HepG2 (cell line): ENCODE measurements around the gene ZSCAN31. TPM values are rescaled to one million over a fixed set of nuclear protein-coding genes. Genes with fewer than 3 reads are reported as not detected.

Experiments
- AGO1 ChIP-seq: fragments of 200-400 bp; formaldehyde crosslinking; IDR thresholded peaks from 2 replicates; pipeline ENCODE4 v1.6.1; 2017; ENCODE audit warnings: mild to moderate bottlenecking, low read depth, low read length, moderate library complexity; ENCODE audit not compliant: poor library complexity, severe bottlenecking
- ARNT ChIP-seq: fragments of 450-650 bp; IDR thresholded peaks from 2 replicates; pipeline ENCODE4 v1.6.1; 2017
- FOXK1 ChIP-seq: sonication (generic); formaldehyde crosslinking; IDR thresholded peaks from 2 replicates; pipeline ENCODE4 v1.4.0; 2020; ENCODE audit warnings: low read depth, missing genetic modification reagents, borderline replicate concordance
- GZF1 ChIP-seq: sonication (generic); formaldehyde crosslinking; IDR thresholded peaks from 2 replicates; pipeline ENCODE4 v1.5.1; 2020; ENCODE audit warnings: mild to moderate bottlenecking, missing genetic modification reagents
- HMG20A ChIP-seq: IDR thresholded peaks from 2 replicates; pipeline ENCODE4 v1.6.1; 2016; ENCODE audit warnings: borderline replicate concordance
- HMGA1 ChIP-seq: sonication (generic); formaldehyde crosslinking; conservative IDR thresholded peaks from 2 replicates; pipeline ENCODE4 v1.4.0; 2020; ENCODE audit warnings: missing genetic modification reagents
- HOXA7 ChIP-seq: sonication (generic); formaldehyde crosslinking; IDR thresholded peaks from 2 replicates; pipeline ENCODE4 v1.8.1; 2022; ENCODE audit warnings: mild to moderate bottlenecking, missing genetic modification reagents, moderate library complexity
- LRRFIP1 ChIP-seq: sonication (generic); formaldehyde crosslinking; conservative IDR thresholded peaks from 2 replicates; pipeline ENCODE4 v1.4.0; 2020; ENCODE audit warnings: missing genetic modification reagents
- ONECUT2 ChIP-seq: sonication (generic); formaldehyde crosslinking; IDR thresholded peaks from 2 replicates; pipeline ENCODE4 v1.4.0; 2020; ENCODE audit warnings: missing genetic modification reagents
- POLR2A ChIP-seq, 2 experiments: IDR thresholded peaks; 2 replicates each; pipeline ENCODE4 v1.6.1; 2011; ENCODE audit warnings: low read depth in 2 of 2, low read length in 2 of 2, mild to moderate bottlenecking in 1 of 2, moderate library complexity in 1 of 2; ENCODE audit not compliant: insufficient read depth in 1 of 2
- REXO4 ChIP-seq: sonication (generic); formaldehyde crosslinking; IDR thresholded peaks from 2 replicates; pipeline ENCODE4 v1.8.0; 2022; ENCODE audit warnings: missing genetic modification reagents, mild to moderate bottlenecking, borderline replicate concordance
- SMARCE1 ChIP-seq: fragments of 450-650 bp; IDR thresholded peaks from 2 replicates; pipeline ENCODE4 v1.6.1; 2017; ENCODE audit warnings: borderline replicate concordance
- SNAPC2 ChIP-seq: sonication (generic); formaldehyde crosslinking; IDR thresholded peaks from 2 replicates; pipeline ENCODE4 v1.8.1; 2022; ENCODE audit warnings: mild to moderate bottlenecking, missing genetic modification reagents
- ZIK1 ChIP-seq: sonication (generic); formaldehyde crosslinking; IDR thresholded peaks from 2 replicates; pipeline ENCODE4 v1.5.0; 2020; ENCODE audit warnings: mild to moderate bottlenecking, low read depth, missing genetic modification reagents, borderline replicate concordance
- ZKSCAN1 ChIP-seq: fragments of 150-350 bp; IDR thresholded peaks from 2 replicates; pipeline ENCODE4 v1.6.1; 2014; ENCODE audit warnings: low read length
- ZNF121 ChIP-seq: sonication (generic); formaldehyde crosslinking; IDR thresholded peaks from 2 replicates; pipeline ENCODE4 v1.5.0; 2020; ENCODE audit warnings: mild to moderate bottlenecking, missing genetic modification reagents
- ZNF280D ChIP-seq: sonication (generic); formaldehyde crosslinking; IDR thresholded peaks from 2 replicates; pipeline ENCODE4 v1.5.1; 2020; ENCODE audit warnings: mild to moderate bottlenecking, missing genetic modification reagents
- ZNF30 ChIP-seq: sonication (generic); formaldehyde crosslinking; IDR thresholded peaks from 2 replicates; pipeline ENCODE4 v1.5.0; 2020; ENCODE audit warnings: mild to moderate bottlenecking, missing genetic modification reagents
- ZNF382 ChIP-seq: sonication (generic); formaldehyde crosslinking; IDR thresholded peaks from 2 replicates; pipeline ENCODE4 v1.5.0; 2020; ENCODE audit warnings: missing genetic modification reagents, mild to moderate bottlenecking, borderline replicate concordance
- ZNF451 ChIP-seq: sonication (generic); formaldehyde crosslinking; IDR thresholded peaks from 2 replicates; pipeline ENCODE4 v1.5.0; 2020; ENCODE audit warnings: mild to moderate bottlenecking, missing genetic modification reagents
- ZNF547 ChIP-seq: sonication (generic); formaldehyde crosslinking; IDR thresholded peaks from 2 replicates; pipeline ENCODE4 v1.5.1; 2020; ENCODE audit warnings: mild to moderate bottlenecking, missing genetic modification reagents
- ZNF883 ChIP-seq: sonication (generic); formaldehyde crosslinking; IDR thresholded peaks from 2 replicates; pipeline ENCODE4 v1.5.1; 2020; ENCODE audit warnings: mild to moderate bottlenecking, missing genetic modification reagents; ENCODE audit errors: not compliant biosample characterization
- polyA plus RNA-seq, 8 experiments: library from polyadenylated mRNA; depleted of rRNA in 3 of 8; stranded (reverse) in 7 of 8; unstranded in 1 of 8; fragments of >200 nt; fragmentation: Illumina TruSeq in 4 of 8; extraction: Trizol in 4 of 8; gene quantifications; 2 replicates each; pipeline versions ENCODE4 v1.2.1 to v1.2.3, GENCODE V29; 2011 to 2016; ENCODE audit warnings: low read depth in 4 of 8, missing spikeins in 1 of 8, mixed read lengths in 1 of 8; ENCODE audit not compliant: insufficient read depth in 1 of 8
- total RNA-seq, 5 experiments: library from RNA; depleted of rRNA; stranded (reverse); fragments of >200 nt; fragmentation: Illumina TruSeq; extraction: Trizol; gene quantifications; 2 replicates each; pipeline ENCODE4 v1.2.3, GENCODE V29; 2016; ENCODE audit warnings: low read depth in 1 of 5
- TF ChIP-seq, protein P1 (sequence below): sonication (generic); formaldehyde crosslinking; conservative IDR thresholded peaks from 2 replicates; pipeline ENCODE4 v1.4.0; 2020; ENCODE audit warnings: missing genetic modification reagents
- TF ChIP-seq, protein P2 (sequence below): IDR thresholded peaks from 2 replicates; pipeline ENCODE4 v1.6.1; 2016; ENCODE audit warnings: control low read depth

Gene ZSCAN31
- total and polyA plus RNA-seq, 2 of the 13 experiments (the other 11 are each of a cell fraction or from before 2014, with no cell fraction given): 5.3 to 6.2 TPM

- TF ChIP-seq ZNF451 (no peak), GZF1 (CRISPR knock-in tag) (0 out of 2 replicates have a peak, but pooled peaks have one; percentile 22), ZNF883 (CRISPR knock-in tag) (peak; percentile 21), ZNF30 (no peak), ARNT (no peak), AGO1 (peak; percentile 56), ZNF382 (no peak), ZNF121 (CRISPR knock-in tag) (no peak), HOXA7 (no peak), HMGA1 (no peak), ONECUT2 (CRISPR knock-in tag) (0 out of 2 replicates have a peak, but pooled peaks have one; percentile 18), SNAPC2 (CRISPR knock-in tag) (peak; percentile 43; the same call in 1 of the 2 replicates), LRRFIP1 (no peak), SMARCE1 (no peak), REXO4 (CRISPR knock-in tag) (no peak; the same call in 1 of the 2 replicates), POLR2A (IDR thresholded peaks at IDR 0.05; ENCODE audit: insufficient read depth in 1 of 2, low read depth in 2 of 2, low read length in 2 of 2) (peak; percentile 80 to 99), FOXK1 (no peak), ZNF547 (CRISPR knock-in tag) (peak; percentile 37; the same call in 1 of the 2 replicates), ZIK1 (CRISPR knock-in tag) (no peak; the same call in 1 of the 2 replicates), ZKSCAN1 (no peak), HMG20A (CRISPR knock-in tag) (0 out of 2 replicates have a peak, but pooled peaks have one; percentile 9), ZNF280D (CRISPR knock-in tag) (peak; percentile 14; the same call in 1 of the 2 replicates)
- TF ChIP-seq, protein P1, sequence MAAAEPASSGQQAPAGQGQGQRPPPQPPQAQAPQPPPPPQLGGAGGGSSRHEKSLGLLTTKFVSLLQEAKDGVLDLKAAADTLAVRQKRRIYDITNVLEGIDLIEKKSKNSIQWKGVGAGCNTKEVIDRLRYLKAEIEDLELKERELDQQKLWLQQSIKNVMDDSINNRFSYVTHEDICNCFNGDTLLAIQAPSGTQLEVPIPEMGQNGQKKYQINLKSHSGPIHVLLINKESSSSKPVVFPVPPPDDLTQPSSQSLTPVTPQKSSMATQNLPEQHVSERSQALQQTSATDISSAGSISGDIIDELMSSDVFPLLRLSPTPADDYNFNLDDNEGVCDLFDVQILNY (CRISPR knock-in tag): no peak; the same call in 1 of the 2 replicates
- TF ChIP-seq, protein P2, sequence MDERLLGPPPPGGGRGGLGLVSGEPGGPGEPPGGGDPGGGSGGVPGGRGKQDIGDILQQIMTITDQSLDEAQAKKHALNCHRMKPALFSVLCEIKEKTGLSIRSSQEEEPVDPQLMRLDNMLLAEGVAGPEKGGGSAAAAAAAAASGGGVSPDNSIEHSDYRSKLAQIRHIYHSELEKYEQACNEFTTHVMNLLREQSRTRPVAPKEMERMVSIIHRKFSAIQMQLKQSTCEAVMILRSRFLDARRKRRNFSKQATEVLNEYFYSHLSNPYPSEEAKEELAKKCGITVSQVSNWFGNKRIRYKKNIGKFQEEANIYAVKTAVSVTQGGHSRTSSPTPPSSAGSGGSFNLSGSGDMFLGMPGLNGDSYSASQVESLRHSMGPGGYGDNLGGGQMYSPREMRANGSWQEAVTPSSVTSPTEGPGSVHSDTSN (CRISPR knock-in tag): no peak
These were observed at the start of gene ZSCAN31 (continued) for GRCh38 chr6:28335564-28336283.
